Lower leg skin (tissue), 4 donors: Measurements from ENCODE around the gene POLR2E. TPM values are rescaled to one million over a fixed set of nuclear protein-coding genes. Genes with fewer than 3 reads are reported as not detected.
A peak's percentile ranks its signal among the peaks of the same experiment; 100 is the strongest.

ENCODE experiments used
- DNase-seq, 2 donors: peaks; one replicate each; pipeline ENCODE4 v3.0.0-alpha.2; 2019; ENCODE audit warnings: low spot score in 2 of 2
- H3K4me3 ChIP-seq: fragments of 200-600 bp; sonication (generic); 2 replicates; pipeline ENCODE4 v1.5.1; 2017; ENCODE audit warnings: mild to moderate bottlenecking, low read depth; ENCODE audit not compliant: poor library complexity, severe bottlenecking
- CTCF ChIP-seq, 3 donors: fragments of 450-650 bp; IDR thresholded peaks; one replicate each; pipeline ENCODE4 v1.5.1; 2016; ENCODE audit warnings: antibody characterized with exemption in 3 of 3, mild to moderate bottlenecking in 3 of 3, moderate library complexity in 2 of 3
- POLR2A ChIP-seq, 2 donors: fragments of 450-650 bp; IDR thresholded peaks; one replicate each; pipeline ENCODE4 v1.6.1; 2016 to 2017; ENCODE audit warnings: antibody characterized with exemption in 2 of 2, mild to moderate bottlenecking in 1 of 2, moderate library complexity in 1 of 2
- WGBS, 2 donors: methylation state at CpG; one replicate each; pipeline ENCODE4 v1.1.5; 2018; 5-methylcytosine and 5-hydroxymethylcytosine counted together
- intact Hi-C: fragments of 100-400 bp; cut with DNase I; formaldehyde crosslinking; loops from one replicate; pipeline ENCODE4 v1.15.0; 2023; ENCODE audit warnings: low total_unique reads
- total RNA-seq, 4 donors: library from RNA; depleted of rRNA; stranded (reverse); fragments of >200 nt; gene quantifications; one replicate each; pipeline ENCODE4 v1.1.0, GENCODE V29; 2016

The POLR2E gene
- total RNA-seq, 4 donors from 2014 or later: 93.3 to 198 (median 123) TPM

GRCh38 chr19:1046836-1047695, 48.1 kb downstream of the POLR2E start:
- no peak for DNase-seq
- 88 to 89% methylated on average over 51 to 68 of the region's 77 CpGs for WGBS, 2 donors
- intact Hi-C loops: no loop called here
- TF ChIP-seq CTCF (IDR thresholded peaks at IDR 0.05) (no peak), POLR2A (IDR thresholded peaks at IDR 0.05) (no peak)
- no peak overlapping the region for H3K4me3 ChIP-seq

- H3K4me3 ChIP-seq: no peak overlapping the region
- 91 to 98% methylated on average over 29 to 33 of the region's 33 CpGs for WGBS, 2 donors
Observed at GRCh38 chr19:1046117-1046626, 49.0 kb downstream of the POLR2E start.

GRCh38 chr19:1045247-1045603, 50.0 kb downstream of the POLR2E start:
- TF ChIP-seq POLR2A (IDR thresholded peaks at IDR 0.05) (no peak), CTCF (IDR thresholded peaks at IDR 0.05) (no peak)
- intact Hi-C loops: no loop called here
- WGBS, 2 donors: 71 to 76% methylated on average over 10 of the region's 10 CpGs
- DNase-seq: no peak
- H3K4me3 ChIP-seq: no peak overlapping the region

More at GRCh38 chr19:1046117-1046626, 49.0 kb downstream of the POLR2E start:
- no peak for TF ChIP-seq CTCF (IDR thresholded peaks at IDR 0.05)
- TF ChIP-seq POLR2A (IDR thresholded peaks at IDR 0.05): no peak
- DNase-seq: no peak
- intact Hi-C loops: no loop called here

- no peak for DNase-seq
- no peak overlapping the region for H3K4me3 ChIP-seq
- TF ChIP-seq CTCF (IDR thresholded peaks at IDR 0.05) (no peak), POLR2A (IDR thresholded peaks at IDR 0.05) (no peak)
- 33 to 42% methylated on average over 20 to 23 of the region's 23 CpGs for WGBS, 2 donors
- intact Hi-C loops: no loop called here
Observed at GRCh38 chr19:1042689-1043511, 52.3 kb downstream of the POLR2E start.

- DNase-seq: peak; percentile 79 to 95
- H3K4me3 ChIP-seq: no peak overlapping the region
- WGBS, 2 donors: 19 to 29% methylated on average over 37 to 40 of the region's 43 CpGs
- intact Hi-C loops: no loop called here
- TF ChIP-seq POLR2A (IDR thresholded peaks at IDR 0.05) (no peak), CTCF (IDR thresholded peaks at IDR 0.05) (no peak)
Observed at GRCh38 chr19:1041835-1042685, 53.1 kb downstream of the POLR2E start.
